ENCODE measurements around the gene RAB43.

DNA sequence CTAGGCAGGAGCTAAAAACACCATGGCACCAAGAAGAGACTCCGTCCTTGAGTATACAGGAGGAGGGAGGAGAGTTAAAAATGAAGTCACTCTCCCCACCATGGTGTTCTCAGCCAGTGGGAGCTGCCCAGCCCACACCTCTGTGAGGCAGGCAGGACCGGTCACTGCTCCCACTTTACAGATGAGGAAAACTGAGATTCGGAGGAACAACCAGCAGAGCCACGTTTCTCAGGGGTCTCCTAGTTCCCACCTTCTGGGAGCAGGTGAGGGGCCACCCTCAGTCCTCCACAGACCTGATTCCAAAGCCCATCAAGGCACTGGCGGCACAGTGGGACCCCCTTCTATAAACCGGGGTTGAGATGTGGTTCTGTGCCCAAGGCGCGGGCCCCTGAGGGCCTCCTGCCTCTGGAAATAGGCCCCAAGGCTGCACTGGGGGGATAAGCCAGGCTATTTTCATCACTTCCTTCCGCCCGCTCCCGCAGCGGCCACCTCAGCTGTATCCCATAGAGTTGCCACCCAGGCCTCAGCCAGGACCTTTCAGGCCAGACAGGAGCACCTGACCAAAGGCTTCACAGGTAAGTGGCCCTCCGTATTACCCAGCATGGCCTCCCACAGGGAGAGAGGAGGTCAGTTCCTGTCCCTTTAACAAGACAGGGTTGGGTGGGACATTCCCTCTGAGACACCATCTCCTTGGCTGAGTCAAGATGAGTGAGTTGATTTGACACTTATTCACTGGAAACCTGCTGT lies 61.2 kb downstream of the RAB43 start, which contains the start of gene GP9:
- TF ChIP-seq, protein P1, sequence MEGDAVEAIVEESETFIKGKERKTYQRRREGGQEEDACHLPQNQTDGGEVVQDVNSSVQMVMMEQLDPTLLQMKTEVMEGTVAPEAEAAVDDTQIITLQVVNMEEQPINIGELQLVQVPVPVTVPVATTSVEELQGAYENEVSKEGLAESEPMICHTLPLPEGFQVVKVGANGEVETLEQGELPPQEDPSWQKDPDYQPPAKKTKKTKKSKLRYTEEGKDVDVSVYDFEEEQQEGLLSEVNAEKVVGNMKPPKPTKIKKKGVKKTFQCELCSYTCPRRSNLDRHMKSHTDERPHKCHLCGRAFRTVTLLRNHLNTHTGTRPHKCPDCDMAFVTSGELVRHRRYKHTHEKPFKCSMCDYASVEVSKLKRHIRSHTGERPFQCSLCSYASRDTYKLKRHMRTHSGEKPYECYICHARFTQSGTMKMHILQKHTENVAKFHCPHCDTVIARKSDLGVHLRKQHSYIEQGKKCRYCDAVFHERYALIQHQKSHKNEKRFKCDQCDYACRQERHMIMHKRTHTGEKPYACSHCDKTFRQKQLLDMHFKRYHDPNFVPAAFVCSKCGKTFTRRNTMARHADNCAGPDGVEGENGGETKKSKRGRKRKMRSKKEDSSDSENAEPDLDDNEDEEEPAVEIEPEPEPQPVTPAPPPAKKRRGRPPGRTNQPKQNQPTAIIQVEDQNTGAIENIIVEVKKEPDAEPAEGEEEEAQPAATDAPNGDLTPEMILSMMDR (tag by site-specific recombination; IDR thresholded peaks at IDR 0.05), result no peak
- TF ChIP-seq, protein P2, sequence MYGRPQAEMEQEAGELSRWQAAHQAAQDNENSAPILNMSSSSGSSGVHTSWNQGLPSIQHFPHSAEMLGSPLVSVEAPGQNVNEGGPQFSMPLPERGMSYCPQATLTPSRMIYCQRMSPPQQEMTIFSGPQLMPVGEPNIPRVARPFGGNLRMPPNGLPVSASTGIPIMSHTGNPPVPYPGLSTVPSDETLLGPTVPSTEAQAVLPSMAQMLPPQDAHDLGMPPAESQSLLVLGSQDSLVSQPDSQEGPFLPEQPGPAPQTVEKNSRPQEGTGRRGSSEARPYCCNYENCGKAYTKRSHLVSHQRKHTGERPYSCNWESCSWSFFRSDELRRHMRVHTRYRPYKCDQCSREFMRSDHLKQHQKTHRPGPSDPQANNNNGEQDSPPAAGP (tag by site-specific recombination; IDR thresholded peaks at IDR 0.05), result no peak
- TF ChIP-seq, protein P3, sequence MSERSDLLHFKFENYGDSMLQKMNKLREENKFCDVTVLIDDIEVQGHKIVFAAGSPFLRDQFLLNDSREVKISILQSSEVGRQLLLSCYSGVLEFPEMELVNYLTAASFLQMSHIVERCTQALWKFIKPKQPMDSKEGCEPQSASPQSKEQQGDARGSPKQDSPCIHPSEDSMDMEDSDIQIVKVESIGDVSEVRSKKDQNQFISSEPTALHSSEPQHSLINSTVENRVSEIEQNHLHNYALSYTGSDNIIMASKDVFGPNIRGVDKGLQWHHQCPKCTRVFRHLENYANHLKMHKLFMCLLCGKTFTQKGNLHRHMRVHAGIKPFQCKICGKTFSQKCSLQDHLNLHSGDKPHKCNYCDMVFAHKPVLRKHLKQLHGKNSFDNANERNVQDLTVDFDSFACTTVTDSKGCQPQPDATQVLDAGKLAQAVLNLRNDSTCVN (tag by site-specific recombination; optimal IDR thresholded peaks at IDR 0.05), result no peak
- TF ChIP-seq ZNF335 (tag by site-specific recombination; conservative IDR thresholded peaks at IDR 0.05), result no peak
- TF ChIP-seq, protein P4, sequence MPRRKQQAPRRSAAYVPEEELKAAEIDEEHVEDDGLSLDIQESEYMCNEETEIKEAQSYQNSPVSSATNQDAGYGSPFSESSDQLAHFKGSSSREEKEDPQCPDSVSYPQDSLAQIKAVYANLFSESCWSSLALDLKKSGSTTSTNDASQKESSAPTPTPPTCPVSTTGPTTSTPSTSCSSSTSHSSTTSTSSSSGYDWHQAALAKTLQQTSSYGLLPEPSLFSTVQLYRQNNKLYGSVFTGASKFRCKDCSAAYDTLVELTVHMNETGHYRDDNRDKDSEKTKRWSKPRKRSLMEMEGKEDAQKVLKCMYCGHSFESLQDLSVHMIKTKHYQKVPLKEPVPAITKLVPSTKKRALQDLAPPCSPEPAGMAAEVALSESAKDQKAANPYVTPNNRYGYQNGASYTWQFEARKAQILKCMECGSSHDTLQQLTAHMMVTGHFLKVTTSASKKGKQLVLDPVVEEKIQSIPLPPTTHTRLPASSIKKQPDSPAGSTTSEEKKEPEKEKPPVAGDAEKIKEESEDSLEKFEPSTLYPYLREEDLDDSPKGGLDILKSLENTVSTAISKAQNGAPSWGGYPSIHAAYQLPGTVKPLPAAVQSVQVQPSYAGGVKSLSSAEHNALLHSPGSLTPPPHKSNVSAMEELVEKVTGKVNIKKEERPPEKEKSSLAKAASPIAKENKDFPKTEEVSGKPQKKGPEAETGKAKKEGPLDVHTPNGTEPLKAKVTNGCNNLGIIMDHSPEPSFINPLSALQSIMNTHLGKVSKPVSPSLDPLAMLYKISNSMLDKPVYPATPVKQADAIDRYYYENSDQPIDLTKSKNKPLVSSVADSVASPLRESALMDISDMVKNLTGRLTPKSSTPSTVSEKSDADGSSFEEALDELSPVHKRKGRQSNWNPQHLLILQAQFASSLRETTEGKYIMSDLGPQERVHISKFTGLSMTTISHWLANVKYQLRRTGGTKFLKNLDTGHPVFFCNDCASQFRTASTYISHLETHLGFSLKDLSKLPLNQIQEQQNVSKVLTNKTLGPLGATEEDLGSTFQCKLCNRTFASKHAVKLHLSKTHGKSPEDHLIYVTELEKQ (tag by site-specific recombination; IDR thresholded peaks at IDR 0.05; ENCODE audit: borderline replicate concordance), result no peak
